NCI-H128 (cell line): ENCODE measurements around the gene GSTO1.

Source experiments
- DNase-seq: peaks from one replicate; lab custom pipeline; 2025; ENCODE audit not compliant: unreplicated experiment; lab: John Stamatoyannopoulos, UW

Gene GSTO1

GRCh38 chr10:104250371-104250770 lies 4.3 kb upstream of the GSTO1 start:
- DNase-seq = no peak

GRCh38 chr10:104251443-104251842 lies 3.2 kb upstream of the GSTO1 start:
- no peak for DNase-seq

- DNase-seq = no peak
These were observed 2.3 kb upstream of the GSTO1 start for GRCh38 chr10:104252368-104252767.

GRCh38 chr10:104253106-104253505 lies 1.6 kb upstream of the GSTO1 start:
- no peak for DNase-seq

- no peak for DNase-seq
These were observed 884 bp upstream of the GSTO1 start for GRCh38 chr10:104253606-104254410.

GRCh38 chr10:104255311-104255981 lies 754 bp downstream of the GSTO1 start:
- no peak for DNase-seq

- no peak for DNase-seq
These were observed 1.8 kb downstream of the GSTO1 start for GRCh38 chr10:104256335-104256961.

GRCh38 chr10:104257235-104257634 lies 2.5 kb downstream of the GSTO1 start:
- DNase-seq = no peak

GRCh38 chr10:104258209-104258608 lies 3.5 kb downstream of the GSTO1 start:
- DNase-seq = no peak

GRCh38 chr10:104259456-104259855 lies 4.8 kb downstream of the GSTO1 start:
- DNase-seq = no peak

GRCh38 chr10:104259999-104260774 lies 5.5 kb downstream of the GSTO1 start:
- DNase-seq = no peak

- no peak for DNase-seq
These were observed 6.1 kb downstream of the GSTO1 start for GRCh38 chr10:104260775-104261115.

- no peak for DNase-seq
These were observed 7.4 kb downstream of the GSTO1 start for GRCh38 chr10:104262055-104262454.

GRCh38 chr10:104264783-104265182 lies 10.1 kb downstream of the GSTO1 start:
- DNase-seq = no peak

- DNase-seq = no peak
These were observed 13.2 kb downstream of the GSTO1 start for GRCh38 chr10:104267721-104268404.

- no peak for DNase-seq
These were observed 13.7 kb downstream of the GSTO1 start for GRCh38 chr10:104268405-104268712.

- DNase-seq = peak; percentile 87
These were observed 14.3 kb downstream of the GSTO1 start, which contains the start of gene GSTO2 for GRCh38 chr10:104268713-104269645. Gene GSTO2 (plus strand): TSS chr10:104269184. CDS start chr10:104274916, 5,732 bp downstream.

- DNase-seq = no peak
These were observed 18.6 kb downstream of the GSTO1 start for GRCh38 chr10:104273286-104273685.

GRCh38 chr10:104273899-104274575 lies 19.3 kb downstream of the GSTO1 start:
- no peak for DNase-seq
